Activated T-cell treated with anti-CD3 and anti-CD28 coated beads, Interleukin-2, amount 50 U/mL, for 48 hours (primary cell): ENCODE measurements around the gene NUDT4.

Experiments
- DNase-seq, 2 experiments: peaks; one replicate each; pipeline ENCODE4 v3.0.0-alpha.2; 2020

Gene NUDT4

DNA sequence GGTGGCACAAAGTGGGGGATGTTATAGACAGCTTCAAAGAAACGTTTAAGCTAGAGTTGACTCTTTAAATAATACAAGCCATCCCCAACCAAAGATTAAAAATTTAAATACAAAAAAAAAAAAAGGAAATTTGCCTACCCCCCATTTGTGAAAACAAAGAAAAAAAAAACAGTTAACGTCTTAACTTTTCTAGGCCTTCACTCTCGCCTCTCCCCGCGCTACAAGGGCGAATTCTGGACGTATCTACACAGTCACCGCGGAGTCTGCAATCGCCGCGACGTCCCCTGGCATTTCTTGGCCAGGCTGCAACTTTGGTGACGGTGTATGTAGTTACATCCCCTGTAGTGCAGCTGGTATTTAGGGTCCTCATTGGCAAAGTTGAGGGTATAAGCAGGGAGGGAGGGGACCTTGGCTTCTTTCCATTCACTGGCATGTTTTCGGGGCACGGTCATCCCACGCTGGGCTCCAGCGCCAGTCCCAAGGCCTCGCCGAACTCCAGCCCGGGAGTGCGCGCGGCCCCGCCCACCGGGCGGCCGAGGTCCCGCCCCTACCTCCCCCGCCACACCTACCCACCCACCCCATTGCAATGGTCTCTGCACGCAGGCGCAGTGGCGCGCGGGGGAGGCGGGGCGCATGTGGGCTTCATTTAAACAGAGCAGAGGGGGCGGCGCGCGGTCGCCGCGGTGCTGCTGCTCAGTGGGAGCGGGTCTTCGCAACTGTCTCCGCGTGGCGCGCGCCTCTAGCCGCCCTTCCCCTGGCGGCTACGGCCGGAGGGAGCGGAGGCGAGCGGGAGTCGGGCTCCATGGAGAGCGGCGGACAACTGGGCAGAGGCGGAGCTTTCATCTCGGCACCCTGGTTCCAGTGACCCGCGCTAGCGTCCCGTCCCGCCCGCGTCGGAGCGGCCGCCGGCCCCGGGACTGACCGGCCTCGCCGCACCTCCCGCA is at the start of gene NUDT4:
TSS of gene NUDT4 (plus strand) at position 674 of the 944 bp plus-strand sequence. CDS start 398 bp downstream, outside the sequence.
- DNase-seq, result peak; percentile 98 to 99

DNA sequence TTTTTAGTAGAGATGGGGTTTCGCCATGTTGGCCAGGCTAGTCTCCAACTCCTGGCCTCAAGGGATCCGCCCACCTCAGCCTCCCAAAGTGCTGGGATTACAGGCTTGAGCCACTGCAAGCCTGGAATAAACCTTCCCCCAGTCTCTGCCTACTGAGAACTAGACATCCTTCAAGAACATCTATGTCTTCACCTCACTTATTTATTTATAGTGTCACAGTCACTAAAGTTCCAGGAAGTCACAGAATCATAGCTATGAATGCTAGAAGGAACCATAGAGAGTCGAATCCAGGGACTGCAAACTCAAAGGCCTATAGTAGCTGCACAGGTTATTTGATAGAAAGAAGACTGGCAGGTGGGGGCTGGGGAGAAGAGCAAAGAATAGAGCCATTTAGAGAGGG is 44.7 kb upstream of the NUDT4 start:
- DNase-seq, result no peak

DNA sequence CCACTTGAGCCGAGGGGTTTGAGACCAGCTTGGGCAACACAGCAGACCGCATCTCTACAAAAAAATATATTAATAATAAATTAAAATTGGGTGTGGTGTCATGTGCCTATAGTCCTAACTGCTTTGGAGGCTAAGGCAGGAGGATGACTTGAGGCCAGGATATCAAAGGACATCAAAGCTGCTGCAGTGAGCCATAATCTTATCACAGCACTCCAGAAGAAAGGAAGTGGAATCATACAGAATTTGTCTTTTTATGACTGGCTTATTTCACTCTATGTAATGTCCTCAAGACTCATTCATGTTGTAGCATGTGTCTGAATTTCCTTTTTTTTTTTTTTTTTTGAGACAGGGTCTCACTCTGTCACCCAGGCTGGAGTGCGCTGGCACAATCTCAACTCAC is 43.9 kb upstream of the NUDT4 start:
- no peak for DNase-seq

DNA sequence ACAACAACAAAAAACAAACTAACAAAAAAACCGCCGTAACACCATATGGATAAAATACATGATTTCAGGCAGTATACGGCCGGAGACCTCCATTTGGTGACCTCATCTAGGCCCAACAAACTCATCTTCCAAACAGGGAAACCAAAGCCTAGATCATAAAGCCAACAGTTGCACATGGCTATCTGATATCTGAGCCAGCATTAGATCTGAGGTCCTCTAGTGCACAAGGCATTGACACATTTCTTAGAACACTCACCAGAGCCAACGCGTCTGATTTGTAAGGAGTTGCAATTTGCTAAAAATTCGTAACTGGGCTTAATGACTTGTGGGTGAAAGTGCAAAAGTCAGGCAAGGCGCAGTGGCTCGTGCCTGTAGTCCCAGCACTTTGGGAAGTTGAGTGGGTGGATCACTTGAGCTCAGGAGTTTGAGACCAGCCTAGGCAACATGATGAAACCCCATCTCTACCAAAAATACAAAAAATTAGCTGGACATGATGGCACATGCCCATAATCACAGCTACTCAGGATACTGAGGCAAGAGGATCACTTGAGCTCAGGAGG is 42.0 kb upstream of the NUDT4 start:
- no peak for DNase-seq

DNA sequence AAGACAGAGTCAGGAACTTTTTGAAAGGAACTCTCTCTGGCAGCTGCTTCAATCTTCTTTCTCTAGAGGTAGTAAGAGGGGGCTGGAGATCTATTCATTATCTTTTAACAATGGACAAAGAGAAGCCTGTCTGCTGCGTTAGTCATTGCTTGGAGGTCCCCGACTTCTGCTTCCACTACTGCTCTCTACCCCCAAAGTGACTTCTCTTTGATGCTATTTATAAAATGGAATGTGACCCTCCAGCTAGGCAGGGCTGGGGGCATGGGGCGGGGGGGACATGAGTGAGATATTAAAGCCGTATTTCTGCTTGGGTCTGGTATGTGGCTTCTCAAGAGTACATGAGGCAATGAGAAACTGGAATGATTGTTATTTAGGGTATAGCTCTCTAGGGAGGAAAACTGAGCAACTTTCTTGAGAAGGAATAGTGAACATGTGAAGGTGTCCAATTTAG is 41.4 kb upstream of the NUDT4 start:
- DNase-seq, result no peak

DNA sequence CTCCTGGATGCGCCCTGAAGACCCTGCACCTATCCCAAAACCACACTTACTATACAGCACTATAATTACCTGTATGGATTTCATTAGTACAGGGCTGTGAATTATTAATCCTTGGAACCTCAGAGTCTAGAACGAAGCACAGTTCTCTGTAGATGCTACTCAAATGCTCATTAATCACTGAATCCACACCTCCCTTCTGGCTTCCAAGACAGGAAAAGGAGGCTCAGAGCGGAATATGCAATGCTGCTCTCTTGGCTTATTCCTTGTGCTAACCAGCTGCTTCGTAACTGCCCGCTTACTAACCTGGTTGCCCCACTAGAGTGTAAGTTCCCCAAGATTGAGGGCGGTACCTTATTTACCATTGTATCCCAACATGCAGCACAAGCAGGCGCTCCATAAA is 39.1 kb upstream of the NUDT4 start:
- no peak for DNase-seq

DNA sequence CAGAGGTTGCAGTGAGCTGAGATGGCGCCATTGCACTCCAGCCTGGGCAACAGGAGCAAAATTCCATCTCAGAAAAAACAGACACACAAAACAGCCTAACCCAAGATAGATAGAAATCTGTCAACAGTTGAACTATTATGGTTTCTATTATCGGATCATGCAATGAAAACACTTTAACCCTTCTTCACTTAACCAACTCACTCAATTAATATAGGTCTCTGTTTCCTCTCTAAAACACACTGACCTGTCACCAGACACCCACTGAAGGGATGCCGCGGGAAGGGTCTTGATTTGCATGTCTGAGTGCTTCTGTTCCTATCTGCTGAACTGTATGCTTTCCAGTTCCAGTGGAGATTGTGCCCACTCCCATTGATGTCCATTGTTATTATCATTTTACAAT is 38.0 kb upstream of the NUDT4 start:
- DNase-seq, result no peak

DNA sequence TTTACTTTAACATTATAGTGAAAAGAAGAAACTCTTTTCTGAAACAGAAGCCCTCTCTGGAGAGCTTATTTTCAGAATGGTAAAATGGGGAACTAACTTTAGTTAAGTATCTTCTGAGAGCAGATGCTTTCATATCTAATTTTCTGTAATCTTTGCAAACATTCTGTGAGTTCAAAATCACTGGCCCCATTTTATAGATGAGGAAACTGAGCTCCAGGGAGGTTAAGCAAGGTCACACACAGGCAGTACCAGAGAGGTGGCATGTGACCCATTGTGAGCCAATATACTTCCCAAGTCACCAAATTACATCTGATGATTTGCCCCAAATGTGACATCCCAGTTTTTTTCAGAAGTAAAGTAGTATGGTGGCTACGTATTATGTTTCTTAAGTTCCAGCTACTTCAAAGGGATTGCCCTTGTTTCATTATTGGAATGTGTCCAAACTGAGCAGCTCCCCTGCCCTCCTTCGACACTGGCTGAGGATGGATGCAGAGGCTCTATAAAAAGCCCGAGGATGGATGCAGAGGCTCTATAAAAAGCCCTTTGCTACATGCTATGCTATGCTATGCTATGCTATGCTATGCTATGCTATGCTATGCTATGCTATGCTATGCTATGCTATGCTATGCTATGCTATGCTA is 36.2 kb upstream of the NUDT4 start:
- DNase-seq, result no peak

DNA sequence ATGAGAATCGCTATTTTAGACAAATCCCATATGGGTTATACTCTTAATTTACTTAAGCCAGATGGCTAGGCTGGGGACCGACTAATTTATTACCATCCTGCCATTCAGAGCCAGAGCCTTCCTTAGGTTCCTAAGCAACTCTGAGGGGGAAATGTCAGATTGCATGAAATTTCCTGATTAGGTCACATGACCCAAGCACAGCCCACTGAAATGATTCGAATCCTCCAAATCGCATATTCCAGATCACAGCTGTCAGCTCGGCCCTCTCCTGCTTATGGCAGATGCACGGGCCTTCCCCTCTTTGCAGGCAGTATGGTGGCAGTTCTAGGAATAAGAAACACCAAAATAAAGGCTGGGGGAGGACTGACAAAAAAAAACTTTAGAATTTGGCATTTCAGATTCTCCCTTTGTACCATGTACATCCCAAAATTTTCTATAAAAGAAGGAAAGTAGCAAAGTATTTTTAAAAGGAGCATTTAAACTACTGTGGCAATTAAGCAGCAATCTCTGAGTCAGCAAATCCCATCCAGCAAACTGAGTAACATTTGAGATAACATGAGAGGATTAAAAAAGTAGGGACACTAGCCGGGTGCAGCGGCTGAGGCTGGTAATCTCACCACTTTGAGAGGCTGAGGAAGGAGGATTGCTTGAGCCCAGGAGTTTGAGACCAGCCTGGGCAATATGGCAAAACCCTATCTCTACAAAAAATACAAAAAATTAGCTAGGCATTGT is 30.5 kb upstream of the NUDT4 start:
- DNase-seq, result no peak

DNA sequence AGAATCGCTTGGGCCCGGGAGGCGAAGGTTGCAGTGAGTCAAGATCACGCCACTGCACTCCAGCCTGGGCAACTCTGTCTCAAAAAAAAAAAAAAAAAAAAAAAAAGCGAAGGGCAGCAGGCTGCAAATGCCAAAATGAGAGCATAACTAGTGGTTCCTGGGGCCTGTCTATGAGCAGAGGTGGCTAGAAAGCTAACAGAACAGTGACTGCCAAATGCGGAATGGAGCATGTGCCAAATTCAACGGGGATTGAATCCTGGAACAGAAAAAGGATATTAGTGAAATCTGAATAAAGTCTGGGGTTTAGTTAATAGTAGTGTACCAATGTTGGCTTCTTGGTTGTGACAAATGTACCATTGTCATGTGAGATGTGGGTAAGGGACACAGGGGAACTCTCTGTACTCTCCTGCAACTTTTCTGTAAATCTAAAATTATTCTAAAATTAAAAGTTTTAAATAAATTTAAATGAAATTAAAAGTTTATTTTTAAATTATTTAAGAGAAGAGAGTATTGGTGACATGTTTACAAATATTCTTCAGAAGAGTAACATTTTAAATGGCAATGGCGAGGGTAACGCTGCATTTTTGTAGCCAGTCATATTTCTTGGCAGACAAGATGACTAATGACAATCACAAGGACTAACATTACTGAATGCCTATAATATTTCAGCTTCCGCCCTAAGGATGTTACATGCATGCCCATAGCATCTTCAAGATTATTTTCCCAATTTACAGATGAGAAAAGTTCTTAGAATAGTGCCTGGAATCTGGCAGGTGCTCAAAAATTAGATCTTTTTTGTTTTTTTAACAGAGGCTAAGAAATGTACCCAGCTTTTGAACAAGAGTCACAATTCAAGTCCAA is 28.9 kb upstream of the NUDT4 start:
- DNase-seq, result no peak

DNA sequence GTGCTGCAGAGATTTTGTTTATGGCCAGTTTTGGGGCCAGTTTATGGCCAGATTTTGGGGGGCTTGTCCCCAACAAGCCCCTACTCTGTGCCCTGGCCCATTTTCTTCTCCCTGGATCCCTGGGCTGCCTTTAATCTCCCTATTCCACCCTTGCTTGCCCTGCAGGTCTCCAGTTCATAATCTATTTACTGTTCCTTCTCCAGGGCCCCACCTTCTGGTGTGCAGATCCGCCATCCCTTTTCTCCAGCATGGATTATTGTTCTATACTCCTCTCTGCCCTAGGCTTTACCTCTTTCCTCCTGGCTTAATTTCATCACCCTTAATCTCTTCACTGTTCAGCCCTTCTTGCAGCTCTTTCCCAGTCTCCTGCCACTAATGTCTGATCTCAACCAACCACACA is 26.0 kb upstream of the NUDT4 start:
- no peak for DNase-seq

DNA sequence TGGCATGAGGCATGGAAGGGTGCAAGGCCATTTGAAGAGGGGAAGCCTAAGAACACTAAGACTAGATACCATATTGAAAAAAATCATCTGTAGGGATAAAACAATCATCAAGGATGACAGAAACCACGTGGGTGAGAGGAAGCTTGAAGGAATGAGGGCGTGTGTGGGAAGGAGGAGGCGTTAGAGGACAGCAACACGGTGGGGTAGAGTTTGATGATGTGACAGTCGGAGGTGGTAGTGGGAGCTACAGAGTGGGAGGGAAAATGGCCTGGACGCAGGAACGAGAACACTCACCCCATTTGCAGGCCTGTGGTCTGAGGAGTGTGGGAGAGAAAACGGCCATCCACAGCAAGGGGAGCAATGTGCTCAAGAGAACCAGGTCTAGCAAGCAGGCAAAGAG is 25.4 kb upstream of the NUDT4 start:
- no peak for DNase-seq

DNA sequence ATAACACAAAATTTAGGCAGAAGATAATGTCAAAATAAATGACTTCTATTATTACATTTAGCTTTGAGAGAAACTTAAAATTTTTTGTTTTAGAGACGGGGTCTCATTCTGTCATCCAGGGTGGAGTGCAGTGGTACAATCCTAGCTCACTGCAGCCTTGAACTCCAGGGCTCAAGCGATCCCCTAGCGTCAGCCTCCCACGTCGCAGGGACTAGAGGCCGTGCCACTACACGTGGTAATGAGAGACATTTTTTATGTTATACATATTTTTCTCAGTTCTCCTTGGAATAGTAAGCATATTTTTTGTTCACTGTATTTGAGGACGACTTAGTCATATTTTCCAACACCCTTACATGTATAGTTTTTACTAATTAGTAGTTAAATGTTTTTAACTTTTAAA is 21.5 kb upstream of the NUDT4 start:
- no peak for DNase-seq

DNA sequence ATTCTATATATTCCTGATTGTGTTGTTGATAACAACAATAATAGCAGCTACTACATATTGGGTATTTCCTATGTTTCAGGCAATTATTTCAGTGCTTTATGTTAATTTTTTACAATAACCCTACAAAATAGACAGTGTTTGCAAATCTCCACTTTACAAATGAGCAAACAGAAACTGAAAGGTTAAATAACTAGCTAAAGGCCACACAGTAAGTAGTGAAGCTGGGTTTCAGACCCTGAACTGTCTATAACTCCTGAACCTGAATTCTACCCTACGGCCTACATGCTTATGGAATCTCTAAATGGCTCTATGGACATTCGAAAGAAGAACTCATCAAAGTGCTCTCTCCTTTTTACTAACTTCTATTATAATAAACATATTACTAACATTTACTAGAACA is 19.7 kb upstream of the NUDT4 start:
- DNase-seq, result no peak

DNA sequence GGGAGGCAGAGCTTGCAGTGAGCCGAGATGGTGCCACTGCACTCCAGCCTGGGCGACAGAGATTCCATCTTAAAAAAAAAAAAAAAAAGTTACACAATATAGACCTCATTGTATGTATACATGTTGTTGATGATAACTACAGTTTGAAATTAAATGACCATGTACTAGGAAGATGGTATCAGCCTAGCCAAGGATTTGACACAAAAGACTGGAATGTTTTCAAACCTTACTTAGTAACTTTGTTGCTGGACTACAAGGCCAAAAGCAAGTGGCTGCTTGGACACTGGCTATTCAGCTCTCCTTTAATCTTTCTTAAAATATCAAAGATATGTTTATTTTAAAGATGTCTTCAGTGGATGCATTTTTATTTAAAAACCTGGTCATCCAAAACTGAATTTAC is 18.9 kb upstream of the NUDT4 start:
- DNase-seq, result no peak

DNA sequence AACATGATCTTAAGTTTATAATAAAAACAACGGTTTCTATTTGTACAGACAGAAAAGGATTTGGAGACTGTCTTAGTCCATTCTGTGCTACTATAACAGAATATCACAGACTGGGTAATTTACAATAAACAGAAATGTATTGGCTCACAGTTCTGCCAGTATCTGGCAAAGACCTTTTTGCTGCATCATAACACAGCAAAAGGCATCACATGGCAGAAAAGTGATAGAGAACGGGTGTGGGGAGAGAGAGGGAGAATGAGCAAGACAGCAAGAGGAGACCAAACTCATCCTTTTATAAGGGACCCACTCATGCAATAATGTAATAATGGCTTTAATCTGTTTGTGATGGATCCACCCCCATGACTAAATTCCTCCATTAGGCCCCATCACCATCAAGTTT is 17.0 kb upstream of the NUDT4 start:
- DNase-seq, result no peak

DNA sequence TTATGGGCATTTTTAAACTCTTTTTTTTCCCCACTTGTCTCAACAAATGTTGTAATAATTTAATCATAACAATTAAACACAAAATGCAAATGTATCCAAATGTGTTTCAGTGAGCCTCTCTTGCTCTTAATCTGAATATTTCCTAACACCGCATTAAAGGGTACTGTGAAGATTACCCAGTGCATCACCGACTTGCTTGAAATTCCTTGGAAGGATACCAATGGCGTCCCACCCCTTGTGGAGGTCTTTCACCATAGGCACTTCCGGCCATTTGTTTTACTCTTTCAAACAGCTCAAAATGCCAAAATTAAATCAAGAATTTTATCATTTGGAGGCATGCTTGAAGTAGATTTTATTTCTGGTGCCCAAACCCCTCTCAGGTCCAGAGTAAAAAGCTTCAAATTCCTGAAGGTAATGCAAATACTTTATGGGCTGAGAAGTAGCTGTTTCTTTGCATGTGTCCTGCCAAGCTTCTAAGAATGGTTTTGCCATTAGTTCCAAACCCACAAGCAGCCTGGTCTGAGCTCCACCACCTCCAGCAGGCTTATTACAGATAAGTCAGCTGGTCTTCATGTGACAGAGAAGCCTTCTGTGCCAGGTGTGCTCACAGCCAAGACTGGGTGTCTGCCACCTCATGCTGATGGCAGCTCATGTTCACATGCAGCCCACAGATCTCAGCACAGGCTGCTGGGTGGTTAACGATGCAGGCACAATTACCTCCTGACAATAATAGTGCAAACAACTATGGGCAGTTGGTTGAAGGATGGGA is 16.4 kb upstream of the NUDT4 start:
- no peak for DNase-seq

DNA sequence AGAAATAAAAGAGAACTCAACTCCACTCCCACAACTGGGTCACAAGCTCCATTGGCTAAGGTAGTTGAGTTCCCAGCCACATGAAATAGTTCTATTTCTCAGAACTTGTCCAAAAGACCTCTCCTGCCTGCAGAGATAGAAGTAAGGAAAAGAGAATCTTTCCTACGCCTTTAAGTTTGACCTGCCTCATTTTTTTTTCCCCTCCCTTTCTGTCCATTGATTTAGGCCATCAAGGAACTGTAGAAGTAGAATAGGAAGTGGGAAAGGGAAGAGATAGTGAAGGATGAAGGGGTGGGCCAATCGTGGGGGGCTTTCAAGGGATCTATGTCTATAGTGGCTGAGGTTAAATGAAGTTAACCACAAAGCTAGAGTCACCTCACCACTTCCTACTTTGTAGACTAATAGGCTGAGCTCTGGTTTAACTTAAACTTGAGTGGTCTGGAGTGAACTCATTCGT is 13.9 kb upstream of the NUDT4 start:
- no peak for DNase-seq

DNA sequence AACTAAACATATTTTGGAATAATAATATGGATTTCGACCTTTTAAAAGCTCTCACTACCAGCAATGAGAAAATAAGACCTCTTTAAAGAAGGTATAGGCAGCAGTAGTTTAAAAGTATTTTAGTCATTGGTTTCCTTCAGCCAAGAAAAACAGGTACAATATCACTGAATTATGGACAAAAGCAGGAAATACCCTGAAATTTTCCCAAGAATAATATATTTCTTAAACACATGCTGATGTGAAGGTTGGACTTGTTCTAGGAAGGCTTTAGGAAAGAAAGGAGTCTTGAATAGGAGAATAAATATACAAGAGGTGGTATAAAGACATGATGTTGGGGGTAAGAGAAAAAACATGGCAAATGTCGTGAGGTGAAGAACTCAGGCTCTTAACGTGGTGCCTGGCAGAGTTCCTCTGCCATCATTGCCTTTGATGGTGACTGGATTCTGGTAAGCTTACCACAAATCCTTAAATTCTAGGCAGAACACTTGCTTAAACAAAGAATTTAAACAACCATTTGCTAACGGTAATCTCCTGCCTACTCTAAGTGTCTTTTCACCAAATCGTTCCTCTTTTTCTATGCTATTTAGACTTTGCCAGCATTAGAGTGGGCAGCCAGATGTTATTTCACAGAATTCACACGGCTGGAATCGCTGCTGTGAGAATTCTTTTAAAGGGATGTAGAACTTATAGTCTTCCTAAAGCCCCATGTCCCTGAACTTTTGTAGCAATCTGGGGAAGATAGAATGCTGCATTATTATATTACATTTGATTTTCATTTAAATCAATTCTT is 11.9 kb upstream of the NUDT4 start:
- DNase-seq, result no peak

DNA sequence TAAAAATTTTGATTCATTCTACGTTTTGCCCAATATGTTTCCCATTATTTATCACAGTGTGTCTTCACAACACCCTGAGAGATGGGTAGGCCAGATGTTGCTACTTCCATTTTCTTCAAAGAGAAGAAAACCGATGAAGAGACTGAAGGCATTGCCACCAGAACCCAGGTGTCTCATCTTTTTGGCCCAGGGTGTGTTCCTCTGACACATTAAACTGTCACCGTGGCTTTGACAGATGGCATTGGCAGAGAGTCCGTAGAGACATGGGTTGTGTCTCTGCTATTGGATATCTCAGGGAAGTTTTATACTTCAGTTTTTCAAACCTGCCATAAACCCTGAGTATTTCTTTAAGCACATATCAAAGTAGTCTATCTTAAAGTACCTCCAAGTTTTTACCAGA is 11.3 kb upstream of the NUDT4 start:
- DNase-seq, result no peak

DNA sequence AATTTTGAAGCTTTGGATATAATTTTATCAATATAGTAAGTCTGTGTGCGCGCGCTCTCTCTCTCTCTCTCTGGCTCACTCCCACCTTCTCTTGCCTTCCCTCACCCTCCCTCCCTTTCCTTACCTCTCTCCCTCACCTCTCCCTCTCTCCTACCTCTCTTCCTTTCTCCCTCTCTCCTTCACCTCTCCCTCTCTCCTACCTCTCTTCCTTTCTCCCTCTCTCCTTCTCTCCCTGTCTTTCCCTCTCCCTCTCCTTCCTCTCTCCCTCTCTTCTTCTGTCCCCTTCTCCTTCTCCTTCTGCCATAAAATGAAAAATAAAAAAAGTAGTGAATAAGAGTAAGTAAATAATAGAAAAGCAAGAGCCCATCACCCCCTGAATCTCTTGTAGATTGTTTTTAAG is 9.0 kb upstream of the NUDT4 start:
- no peak for DNase-seq
